Gastroesophageal sphincter (tissue), 3 donors: ENCODE measurements around the gene PRKAR1B.

ENCODE experiments used
- EP300 ChIP-seq: sonication (generic); formaldehyde crosslinking; IDR thresholded peaks from one replicate; pipeline ENCODE4 v1.6.1; 2017; ENCODE audit warnings: antibody characterized with exemption, mild to moderate bottlenecking
- POLR2A ChIP-seq, 2 donors: fragments of 450-650 bp; IDR thresholded peaks; one replicate each; pipeline ENCODE4 v1.6.1; 2017; ENCODE audit warnings: antibody characterized with exemption in 2 of 2, mild to moderate bottlenecking in 2 of 2, moderate library complexity in 1 of 2
- POLR2AphosphoS5 ChIP-seq: sonication (generic); formaldehyde crosslinking; IDR thresholded peaks from one replicate; pipeline ENCODE4 v1.6.1; 2017; ENCODE audit warnings: antibody characterized with exemption
- TF ChIP-seq, protein P1 (sequence below), 4 experiments: fragments of 200-600 bp in 2 of 4; fragments of 450-650 bp in 2 of 4; sonication (generic) in 1 of 4; IDR thresholded peaks; one replicate each; pipeline ENCODE4 v1.5.1; 2017 to 2019; ENCODE audit warnings: antibody characterized with exemption in 4 of 4, mild to moderate bottlenecking in 2 of 4, moderate library complexity in 2 of 4

DNA sequence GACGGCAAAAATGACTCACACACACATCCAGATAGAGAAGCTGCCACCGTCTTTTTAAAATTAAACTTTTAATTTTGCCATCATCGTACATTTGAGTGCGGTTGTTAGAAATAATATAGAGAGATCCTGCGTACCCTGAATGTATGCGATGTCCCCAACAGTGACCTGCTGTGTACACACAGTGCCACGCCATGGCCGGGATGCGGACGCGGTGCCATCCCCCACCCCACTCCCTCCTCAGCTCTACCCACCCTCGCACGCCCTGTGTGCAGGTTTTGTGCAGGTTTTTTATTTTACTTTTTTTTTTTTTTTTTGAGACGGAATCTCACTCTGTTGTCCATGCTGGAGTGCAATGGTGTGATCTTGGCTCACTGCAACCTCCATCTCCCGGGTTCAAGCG, 148.7 kb downstream of the PRKAR1B start:
- TF ChIP-seq POLR2A (IDR thresholded peaks at IDR 0.05), result no peak
- TF ChIP-seq EP300, result no peak
- TF ChIP-seq, protein P1, sequence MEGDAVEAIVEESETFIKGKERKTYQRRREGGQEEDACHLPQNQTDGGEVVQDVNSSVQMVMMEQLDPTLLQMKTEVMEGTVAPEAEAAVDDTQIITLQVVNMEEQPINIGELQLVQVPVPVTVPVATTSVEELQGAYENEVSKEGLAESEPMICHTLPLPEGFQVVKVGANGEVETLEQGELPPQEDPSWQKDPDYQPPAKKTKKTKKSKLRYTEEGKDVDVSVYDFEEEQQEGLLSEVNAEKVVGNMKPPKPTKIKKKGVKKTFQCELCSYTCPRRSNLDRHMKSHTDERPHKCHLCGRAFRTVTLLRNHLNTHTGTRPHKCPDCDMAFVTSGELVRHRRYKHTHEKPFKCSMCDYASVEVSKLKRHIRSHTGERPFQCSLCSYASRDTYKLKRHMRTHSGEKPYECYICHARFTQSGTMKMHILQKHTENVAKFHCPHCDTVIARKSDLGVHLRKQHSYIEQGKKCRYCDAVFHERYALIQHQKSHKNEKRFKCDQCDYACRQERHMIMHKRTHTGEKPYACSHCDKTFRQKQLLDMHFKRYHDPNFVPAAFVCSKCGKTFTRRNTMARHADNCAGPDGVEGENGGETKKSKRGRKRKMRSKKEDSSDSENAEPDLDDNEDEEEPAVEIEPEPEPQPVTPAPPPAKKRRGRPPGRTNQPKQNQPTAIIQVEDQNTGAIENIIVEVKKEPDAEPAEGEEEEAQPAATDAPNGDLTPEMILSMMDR (IDR thresholded peaks at IDR 0.05), result no peak
- TF ChIP-seq POLR2AphosphoS5, result no peak
